A673 (cell line): ENCODE results near the gene LIN7B. TPM values are rescaled to one million over a fixed set of nuclear protein-coding genes. Genes with fewer than 3 reads are reported as not detected.
A peak's percentile ranks its signal among the peaks of the same experiment; 100 is the strongest.

ENCODE experiments used
- BruUV-seq: library from RNA; stranded (reverse); fragments of 400-500 nt; replicated peaks from 2 replicates; lab custom pipeline; 2021; lab: Mats Ljungman, UMichigan
- CTCF ChIA-PET: fragments of 300-600 bp; sonication (Branson Sonifier 250); formaldehyde crosslinking; loops from one replicate; lab custom pipeline; 2022; ENCODE audit warnings: antibody characterized with exemption; lab: Charles Lee
- POLR2A ChIA-PET: fragments of 300-600 bp; sonication (Branson Sonifier 250); formaldehyde crosslinking; loops from one replicate; lab custom pipeline; 2022; ENCODE audit warnings: antibody characterized with exemption; ENCODE audit not compliant: low non-redundant PET; lab: Charles Lee
- DNase-seq: peaks from one replicate; pipeline ENCODE4 v3.0.0-alpha.2; 2015; ENCODE audit warnings: low spot score
- H3K27ac ChIP-seq: fragments of 200-600 bp; sonication (generic); 2 replicates; pipeline ENCODE4 v1.5.1; 2016; ENCODE audit warnings: mixed run types, low read depth, mild to moderate bottlenecking, mixed read lengths, antibody characterized with exemption, low read length; ENCODE audit not compliant: poor library complexity, severe bottlenecking
- H3K27me3 ChIP-seq: fragments of 200-600 bp; sonication (generic); replicated peaks from 2 replicates; pipeline ENCODE4 v1.6.1; 2017; ENCODE audit warnings: mixed run types, low read depth, mild to moderate bottlenecking, mixed read lengths, antibody characterized with exemption, low read length; ENCODE audit not compliant: insufficient read depth, poor library complexity
- H3K36me3 ChIP-seq: fragments of 200-600 bp; sonication (generic); 2 replicates; pipeline ENCODE4 v1.6.1; 2016; ENCODE audit warnings: mixed run types, mild to moderate bottlenecking, mixed read lengths, antibody characterized with exemption, low read length; ENCODE audit not compliant: insufficient read depth, poor library complexity, severe bottlenecking
- H3K4me1 ChIP-seq: fragments of 200-600 bp; sonication (generic); 2 replicates; pipeline ENCODE4 v1.6.1; 2017; ENCODE audit warnings: mixed run types, mild to moderate bottlenecking, mixed read lengths, antibody characterized with exemption, low read length; ENCODE audit not compliant: insufficient read depth, poor library complexity, severe bottlenecking
- H3K4me3 ChIP-seq: fragments of 200-600 bp; sonication (generic); 2 replicates; pipeline ENCODE4 v1.5.1; 2016; ENCODE audit warnings: low read depth, mixed run types, mild to moderate bottlenecking, mixed read lengths, low read length; ENCODE audit not compliant: poor library complexity, severe bottlenecking
- H3K9me3 ChIP-seq: fragments of 200-600 bp; sonication (generic); 2 replicates; pipeline ENCODE4 v1.6.1; 2016; ENCODE audit warnings: mixed run types, low read depth, mild to moderate bottlenecking, mixed read lengths, antibody characterized with exemption, low read length; ENCODE audit not compliant: poor library complexity, severe bottlenecking
- CTCF ChIP-seq: fragments of 300-800, 200-600 bp; sonication (generic); conservative IDR thresholded peaks from 2 replicates; pipeline ENCODE4 v1.5.1; 2017; ENCODE audit warnings: low read depth, mild to moderate bottlenecking, antibody characterized with exemption, low read length, moderate library complexity, mixed read lengths
- EZH2 ChIP-seq: fragments of 200-600 bp; sonication (generic); IDR thresholded peaks from 2 replicates; pipeline ENCODE4 v1.6.1; 2017; ENCODE audit warnings: borderline replicate concordance, low read depth, mild to moderate bottlenecking, mixed read lengths, antibody characterized with exemption, low read length; ENCODE audit not compliant: poor library complexity, severe bottlenecking
- intact Hi-C: fragments of 100-400 bp; cut with micrococcal nuclease; formaldehyde crosslinking; loops from one replicate; pipeline ENCODE4 v1.10.0; 2022; ENCODE audit not compliant: unreplicated experiment
- total RNA-seq: library from RNA; stranded (reverse); gene quantifications from 2 replicates; pipeline ENCODE4 v1.2.3, GENCODE V29; 2021

The LIN7B gene
- total RNA-seq, 1 experiment from 2014 or later, result 19.9 TPM

- DNase-seq, result peak; percentile 94
- Histone ChIP-seq H3K36me3 (no peaks in the 10 kb centered on the region), H3K9me3 (no peaks in the 10 kb centered on the region), H3K27me3 (no peaks in the 10 kb centered on the region), H3K4me3 (peak overlapping the region; percentile 76), H3K27ac (peak overlapping the region; percentile 96), H3K4me1 (peaks cover 30% of the 10 kb centered on the region)
- ChIA-PET CTCF (interaction anchor here (0.5 to 1.9 kb wide), 5 partner anchors 49 to 658 kb away, joined by 4 to 7 read pairs (median 5); no protein-coding TSS in a partner anchor), POLR2A (no interaction called here)
- intact Hi-C loops, result no loop called here
- TF ChIP-seq EZH2, result no peak
- TSS peak; percentile 83 for BruUV-seq
Measured at GRCh38 chr19:49150106-49150943, 36.2 kb downstream of the LIN7B start.

- Histone ChIP-seq H3K27ac (peak overlapping the region; percentile 96), H3K9me3 (no peaks in the 10 kb centered on the region), H3K4me3 (peak overlapping the region; percentile 76), H3K27me3 (no peaks in the 10 kb centered on the region), H3K4me1 (peaks cover 24% of the 10 kb centered on the region), H3K36me3 (no peaks in the 10 kb centered on the region)
- no peak for DNase-seq
- ChIA-PET CTCF (interaction anchor here (0.6 to 1.9 kb wide), 4 partner anchors 48 to 307 kb away, joined by 5 to 7 read pairs (median 6); no protein-coding TSS in a partner anchor), POLR2A (interaction anchor here (0.7 kb wide), 1 partner anchor 22 kb away, joined by 13 read pairs; no protein-coding TSS in a partner anchor)
- TF ChIP-seq CTCF (no peak), EZH2 (no peak)
- intact Hi-C loops, result no loop called here
- BruUV-seq, result no TSS peak
Measured at GRCh38 chr19:49150944-49151243, 36.7 kb downstream of the LIN7B start.

GRCh38 chr19:49151267-49152118, 37.3 kb downstream of the LIN7B start:
- peak overlapping the region; percentile 76 for H3K4me3 ChIP-seq
- intact Hi-C loops, result no loop called here
- TF ChIP-seq EZH2 (no peak), CTCF (no peak)
- no peaks in the 10 kb centered on the region for H3K27me3 ChIP-seq
- POLR2A ChIA-PET, result interaction anchor here (0.7 kb wide), 1 partner anchor 23 kb away, joined by 13 read pairs; no protein-coding TSS in a partner anchor
- no TSS peak for BruUV-seq
- CTCF ChIA-PET, result interaction anchor here (0.6 to 1.9 kb wide), 4 partner anchors 16 to 207 kb away, joined by 3 to 6 read pairs (median 5); no protein-coding TSS in a partner anchor
- H3K4me1 ChIP-seq, result peaks cover 19% of the 10 kb centered on the region
- DNase-seq, result peak; percentile 94
- H3K9me3 ChIP-seq, result no peaks in the 10 kb centered on the region
- H3K36me3 ChIP-seq, result no peaks in the 10 kb centered on the region
- peak overlapping the region; percentile 96 for H3K27ac ChIP-seq
